ENCODE results near the gene CDS2. TPM values are rescaled to one million over a fixed set of nuclear protein-coding genes. Genes with fewer than 3 reads are reported as not detected.

CDS2 gene
- total RNA-seq, 2 experiments from 2014 or later = 23.2 to 24.1 TPM

DNA sequence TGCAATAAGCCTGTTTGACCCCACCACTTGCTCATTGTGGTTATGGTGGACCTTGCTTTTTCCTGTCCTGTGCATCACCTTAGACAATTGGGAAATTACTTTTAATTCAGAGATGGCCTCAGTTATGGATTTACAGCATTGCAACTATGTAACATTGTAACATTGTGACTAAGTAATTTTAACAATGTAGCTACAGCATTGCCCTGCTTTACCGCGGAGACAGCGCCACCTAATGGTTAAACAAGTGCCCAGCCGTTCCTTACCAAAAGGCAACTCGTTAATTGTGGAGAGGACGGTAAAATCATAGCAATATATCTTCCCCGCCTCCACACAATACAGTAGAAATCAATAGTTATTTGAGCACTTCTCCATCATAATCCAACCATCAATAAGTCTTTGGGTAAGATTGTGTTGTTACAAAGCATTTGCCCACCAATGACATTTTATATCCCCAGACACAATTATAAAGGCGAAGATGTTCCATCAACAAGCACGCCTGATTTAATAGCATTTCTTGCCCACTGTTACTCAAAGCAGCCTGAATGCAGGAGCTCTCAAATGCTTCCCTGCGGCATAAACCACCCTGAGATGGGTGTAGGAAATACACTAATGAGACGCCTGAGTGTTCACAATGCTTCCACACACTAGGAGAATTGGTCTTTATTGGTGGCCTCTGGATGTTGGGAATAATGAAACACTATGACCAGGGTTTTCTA, 96.3 kb downstream of the CDS2 start:
- H3K4me3 Mint-ChIP-seq = no peak overlapping the region
- peaks cover 2% of the 10 kb centered on the region for H3K27me3 Mint-ChIP-seq (ENCODE audit: low read depth)
- H3K36me3 Mint-ChIP-seq (ENCODE audit: low read depth) = no peaks in the 10 kb centered on the region
- no peak overlapping the region for H3K27ac Mint-ChIP-seq
- CTCF ChIA-PET = interaction anchor here (0.6 to 4.9 kb wide), 35 partner anchors 8 to 233 kb away, joined by 3 to 58 read pairs (median 4); partner anchors contain the start of genes CDS2 and PCNA
- DNase-seq = peak; percentile 83
- no peaks in the 10 kb centered on the region for H3K4me1 Mint-ChIP-seq (ENCODE audit: low read depth)
- intact Hi-C loops (cut with micrococcal nuclease) = loop anchor here (1.0 to 5.0 kb wide), 5 partner anchors 18 to 224 kb away; no protein-coding TSS in a partner anchor
- no peaks in the 10 kb centered on the region for H3K9me3 Mint-ChIP-seq

DNA sequence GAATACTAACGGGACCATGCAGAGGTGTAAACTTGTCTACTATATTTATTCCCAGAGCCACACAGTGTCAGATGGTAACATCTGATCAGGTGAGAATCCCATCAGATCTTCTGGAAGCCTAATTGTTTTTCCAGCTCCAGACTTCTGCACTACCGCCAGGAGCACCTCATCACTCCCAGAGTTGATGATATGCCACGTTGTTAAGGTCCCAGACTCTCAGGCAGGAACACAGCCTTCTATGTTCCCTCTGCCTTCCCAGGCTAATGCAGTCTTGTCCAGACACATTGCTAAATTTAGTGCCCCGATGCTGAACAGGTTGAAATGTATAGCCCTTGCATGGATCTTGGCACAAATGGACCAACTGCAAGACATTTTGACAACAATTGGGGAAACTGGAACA, 103.7 kb downstream of the CDS2 start:
- Mint-ChIP-seq H3K4me3 (no peak overlapping the region), H3K4me1 (ENCODE audit: low read depth) (no peaks in the 10 kb centered on the region), H3K27me3 (ENCODE audit: low read depth) (peaks cover 7% of the 10 kb centered on the region), H3K27ac (no peak overlapping the region), H3K9me3 (no peaks in the 10 kb centered on the region), H3K36me3 (ENCODE audit: low read depth) (no peaks in the 10 kb centered on the region)
- no peak for DNase-seq
- intact Hi-C loops (cut with micrococcal nuclease) = no loop called here
- CTCF ChIA-PET = no interaction called here

DNA sequence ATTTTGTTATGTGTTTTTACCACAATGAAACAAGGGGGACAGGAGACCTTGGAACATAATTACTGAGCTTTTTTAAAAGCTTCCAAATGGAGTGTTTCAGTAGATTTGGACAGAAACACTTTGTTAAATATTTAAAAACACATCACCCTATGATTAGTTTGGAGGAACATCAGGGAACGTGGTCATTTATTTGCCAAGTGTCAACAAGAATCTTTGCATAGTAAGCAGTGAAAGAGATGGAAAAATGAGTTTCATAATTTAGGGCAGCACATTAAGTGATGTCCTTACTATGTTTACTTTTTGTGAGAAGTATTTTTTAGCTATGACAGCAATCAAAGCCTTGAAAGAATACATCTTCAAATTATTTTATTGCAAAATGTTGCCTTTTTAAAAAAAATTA, 107.3 kb downstream of the CDS2 start:
- Mint-ChIP-seq H3K36me3 (ENCODE audit: low read depth) (no peaks in the 10 kb centered on the region), H3K4me1 (ENCODE audit: low read depth) (no peaks in the 10 kb centered on the region), H3K27ac (no peak overlapping the region), H3K9me3 (no peaks in the 10 kb centered on the region), H3K4me3 (no peak overlapping the region), H3K27me3 (ENCODE audit: low read depth) (peaks cover 30% of the 10 kb centered on the region)
- no peak for DNase-seq
- CTCF ChIA-PET = interaction anchor here (0.8 to 1.1 kb wide), 2 partner anchors 11 to 108 kb away, joined by 3 to 6 read pairs; partner anchors contain the start of gene CDS2
- intact Hi-C loops (cut with micrococcal nuclease) = no loop called here

GRCh38 chr20:5234978-5235377, 108.2 kb downstream of the CDS2 start:
- H3K4me3 Mint-ChIP-seq = no peak overlapping the region
- no peaks in the 10 kb centered on the region for H3K36me3 Mint-ChIP-seq (ENCODE audit: low read depth)
- H3K4me1 Mint-ChIP-seq (ENCODE audit: low read depth) = no peaks in the 10 kb centered on the region
- H3K27me3 Mint-ChIP-seq (ENCODE audit: low read depth) = peaks cover 27% of the 10 kb centered on the region
- no peaks in the 10 kb centered on the region for H3K9me3 Mint-ChIP-seq
- CTCF ChIA-PET = no interaction called here
- DNase-seq = no peak
- no peak overlapping the region for H3K27ac Mint-ChIP-seq
- intact Hi-C loops (cut with micrococcal nuclease) = loop anchor here (5.0 kb wide), 1 partner anchor 57 kb away; no protein-coding TSS in a partner anchor

Other genes with a start within 250 kb of the CDS2 start
- 10 to 100 TPM; 16.4 to 18.1 TPM for gene SLC23A2, start 125.5 kb upstream of the CDS2 start, total RNA-seq
- 10 to 100 TPM; 86.3 to 90.5 TPM for gene TMEM230, start 13.9 kb upstream of the CDS2 start, total RNA-seq
- gene PCNA, start 7.0 kb upstream of the CDS2 start, total RNA-seq = 100 to 1,000 TPM; 631 to 641 TPM
- gene PROKR2, start 189.9 kb downstream of the CDS2 start, total RNA-seq = not detected

Measured in activated naive CD4-positive, alpha-beta T cell treated with anti-CD3 and anti-CD28 coated beads for 36 hours (primary cell).